GM23248 (cell line): Measurements from ENCODE around the gene PSMB3. TPM values are rescaled to one million over a fixed set of nuclear protein-coding genes. Genes with fewer than 3 reads are reported as not detected.
"Not testable (repeated sequence)": the region's sequence is repeated elsewhere in the genome, so short reads cannot be mapped to it uniquely, and the experiment has no call there.

Experiments used
- DNase-seq: peaks from one replicate; pipeline ENCODE4 v3.0.0-alpha.2; 2015
- H2AFZ ChIP-seq: fragments of 200-600 bp; sonication (generic); 2 replicates; pipeline ENCODE4 v1.6.1; 2016; ENCODE audit warnings: antibody characterized with exemption
- H3F3A ChIP-seq: fragments of 200-600 bp; sonication (generic); 2 replicates; pipeline ENCODE4 v1.6.1; 2016; ENCODE audit warnings: mild to moderate bottlenecking, antibody characterized with exemption, mixed run types; ENCODE audit not compliant: insufficient read depth
- H3K27ac ChIP-seq: fragments of 200-600 bp; sonication (generic); 2 replicates; pipeline ENCODE4 v1.5.1; 2016; ENCODE audit warnings: mild to moderate bottlenecking
- H3K27me3 ChIP-seq: fragments of 200-600 bp; sonication (generic); replicated peaks from 2 replicates; pipeline ENCODE4 v1.6.1; 2016; ENCODE audit warnings: mild to moderate bottlenecking; ENCODE audit not compliant: insufficient read depth
- H3K36me3 ChIP-seq: fragments of 200-600 bp; sonication (generic); 2 replicates; pipeline ENCODE4 v1.6.1; 2016; ENCODE audit warnings: low read depth, mild to moderate bottlenecking
- H3K4me1 ChIP-seq: fragments of 200-600 bp; sonication (generic); 2 replicates; pipeline ENCODE4 v1.6.1; 2016; ENCODE audit warnings: mild to moderate bottlenecking; ENCODE audit not compliant: insufficient read depth
- H3K4me2 ChIP-seq: fragments of 200-600 bp; sonication (generic); one replicate; pipeline ENCODE4 v1.6.1; 2016; ENCODE audit warnings: mild to moderate bottlenecking; ENCODE audit not compliant: unreplicated experiment
- H3K4me3 ChIP-seq: fragments of 200-600 bp; sonication (generic); 2 replicates; pipeline ENCODE4 v1.5.1; 2016; ENCODE audit warnings: mild to moderate bottlenecking
- H3K79me2 ChIP-seq: fragments of 200-600 bp; sonication (generic); 2 replicates; pipeline ENCODE4 v1.6.1; 2016; ENCODE audit warnings: mild to moderate bottlenecking; ENCODE audit not compliant: insufficient read depth
- H3K9ac ChIP-seq: fragments of 200-600 bp; sonication (generic); 2 replicates; pipeline ENCODE4 v1.6.1; 2016; ENCODE audit warnings: mild to moderate bottlenecking
- H3K9me2 ChIP-seq: fragments of 200-600 bp; sonication (generic); 2 replicates; pipeline ENCODE4 v1.6.1; 2016; ENCODE audit warnings: mixed run types, mild to moderate bottlenecking, moderate library complexity; ENCODE audit not compliant: insufficient read depth
- H3K9me3 ChIP-seq: fragments of 200-600 bp; sonication (generic); one replicate; pipeline ENCODE4 v1.6.1; 2017; ENCODE audit warnings: low read depth
- H4K20me1 ChIP-seq: fragments of 200-600 bp; sonication (generic); 2 replicates; pipeline ENCODE4 v1.6.0; 2016; ENCODE audit not compliant: insufficient read depth
- EZH2 ChIP-seq: fragments of 200-600 bp; sonication (generic); IDR thresholded peaks from 2 replicates; pipeline ENCODE4 v1.6.1; 2018; ENCODE audit warnings: antibody characterized with exemption, mild to moderate bottlenecking; ENCODE audit not compliant: insufficient read depth, poor library complexity, severe bottlenecking
- EZH2phosphoT487 ChIP-seq: fragments of 200-600 bp; sonication (generic); IDR thresholded peaks from 2 replicates; pipeline ENCODE4 v1.6.1; 2018; ENCODE audit warnings: antibody characterized with exemption, moderate library complexity, mild to moderate bottlenecking, low read depth; ENCODE audit not compliant: insufficient read depth
- WGBS, 2 experiments: methylation state at CpG; one replicate each; pipeline ENCODE4 v1.1.6; 2015 to 2017; ENCODE audit warnings: low lambda C conversion rate in 2 of 2, low coverage in 1 of 2; ENCODE audit errors: missing lambda C conversion rate in 2 of 2; 5-methylcytosine and 5-hydroxymethylcytosine counted together
- in situ Hi-C: fragments of 300-500 bp; cut with MboI; formaldehyde crosslinking; loops from 2 replicates; pipeline ENCODE4 v1.15.0; 2020
- polyA plus RNA-seq: library from polyadenylated mRNA; unstranded; fragments of >200 nt; fragmentation: Nextera tagmentation; extraction: Ambion mirVana; gene quantifications from 2 replicates; pipeline ENCODE4 v1.2.1, GENCODE V29; 2016
- total RNA-seq: library from RNA; depleted of rRNA; stranded (reverse); fragments of >200 nt; shearing (Covaris generic); gene quantifications from 2 replicates; pipeline ENCODE4 v1.2.3, GENCODE V29; 2014

Gene PSMB3
- total and polyA plus RNA-seq, 2 experiments from 2014 or later: 149 to 310 TPM

GRCh38 chr17:38725066-38725465 is 27.5 kb upstream of the PSMB3 start:
- Histone ChIP-seq H3K4me2 (no peak overlapping the region), H4K20me1 (no peaks in the 10 kb centered on the region), H2AFZ (no peak overlapping the region), H3K4me1 (0 out of 2 replicates have a peak, but pooled peaks cover 4% of the 10 kb centered on the region), H3K9ac (no peak overlapping the region), H3K9me2 (no peaks in the 10 kb centered on the region), H3K9me3 (no peaks in the 10 kb centered on the region), H3K36me3 (no peaks in the 10 kb centered on the region; the same call in 1 of the 2 replicates), H3F3A (peaks cover 21% of the 10 kb centered on the region), H3K79me2 (no peaks in the 10 kb centered on the region), H3K27ac (no peak overlapping the region), H3K4me3 (no peak overlapping the region), H3K27me3 (no peaks in the 10 kb centered on the region)
- in situ Hi-C loops: no loop called here
- no peak for DNase-seq
- whole genome bisulfite sequencing, 2 experiments: 75 to 79% methylated on average over 9 to 10 of the region's 10 CpGs
- TF ChIP-seq EZH2: no peak
- TF ChIP-seq EZH2phosphoT487: no peak

- WGBS, 2 experiments: 86 to 91% methylated on average over 8 of the region's 8 CpGs
Observed at GRCh38 chr17:38726145-38726544, 26.4 kb upstream of the PSMB3 start.

DNA sequence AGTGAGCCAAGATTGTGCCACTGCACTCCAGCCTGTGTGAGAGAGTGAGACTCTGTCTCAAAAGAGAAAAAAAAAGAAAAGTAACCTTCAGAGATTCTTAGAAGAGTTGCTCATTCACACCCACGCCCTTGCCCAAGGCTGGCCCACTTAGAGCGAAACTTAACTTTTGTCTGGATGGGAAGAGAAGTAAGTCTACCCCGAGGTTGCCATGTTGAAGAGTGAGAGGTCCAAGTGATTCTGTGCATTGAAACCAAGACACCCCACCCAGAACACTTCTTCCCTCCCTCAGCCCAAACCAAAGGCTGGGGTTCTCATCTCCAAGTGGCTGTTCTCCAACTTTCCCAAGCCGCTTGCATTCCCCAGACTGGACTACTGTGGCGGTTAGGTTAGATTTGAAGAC is 24.8 kb upstream of the PSMB3 start:
- H3K27ac ChIP-seq: no peak overlapping the region
- 84 to 88% methylated on average over 5 of the region's 5 CpGs for WGBS, 2 experiments
- peaks cover 10% of the 10 kb centered on the region for H3K79me2 ChIP-seq
- TF ChIP-seq EZH2: no peak
- TF ChIP-seq EZH2phosphoT487: no peak
- H3F3A ChIP-seq: peaks cover 26% of the 10 kb centered on the region
- H2AFZ ChIP-seq: no peak overlapping the region
- DNase-seq: peak; percentile 40
- no peak overlapping the region for H3K4me2 ChIP-seq
- H4K20me1 ChIP-seq: no peaks in the 10 kb centered on the region
- H3K9me2 ChIP-seq: no peaks in the 10 kb centered on the region
- no peak overlapping the region for H3K9ac ChIP-seq
- no peaks in the 10 kb centered on the region for H3K27me3 ChIP-seq
- H3K9me3 ChIP-seq: no peaks in the 10 kb centered on the region
- in situ Hi-C loops: no loop called here
- H3K36me3 ChIP-seq: no peaks in the 10 kb centered on the region
- peaks cover 18% of the 10 kb centered on the region; the same call in 1 of the 2 replicates for H3K4me1 ChIP-seq
- no peak overlapping the region for H3K4me3 ChIP-seq

More at GRCh38 chr17:38726145-38726544, 26.4 kb upstream of the PSMB3 start:
- H3K36me3 ChIP-seq, in situ Hi-C loops, H3K4me3 ChIP-seq, DNase-seq, H3K27me3 ChIP-seq, H2AFZ ChIP-seq, H3K9me2 ChIP-seq, H3K4me2 ChIP-seq, H3K79me2 ChIP-seq, H3K9me3 ChIP-seq, H4K20me1 ChIP-seq, H3K9ac ChIP-seq, H3K27ac ChIP-seq: not testable (repeated sequence)
- H3F3A ChIP-seq: peaks cover 21% of the 10 kb centered on the region
- H3K4me1 ChIP-seq: peaks cover 10% of the 10 kb centered on the region; the same call in 1 of the 2 replicates

- DNase-seq: no peak
- 69 to 71% methylated on average over 8 of the region's 8 CpGs for WGBS, 2 experiments
- no peaks in the 10 kb centered on the region for H4K20me1 ChIP-seq
- H3K4me1 ChIP-seq: peaks cover 18% of the 10 kb centered on the region; the same call in 1 of the 2 replicates
- no peak overlapping the region for H2AFZ ChIP-seq
- no peaks in the 10 kb centered on the region for H3K27me3 ChIP-seq
- no peak overlapping the region for H3K9ac ChIP-seq
- H3K36me3 ChIP-seq: no peaks in the 10 kb centered on the region
- no peak for TF ChIP-seq EZH2phosphoT487
- TF ChIP-seq EZH2: no peak
- H3K4me2 ChIP-seq: no peak overlapping the region
- H3K79me2 ChIP-seq: peaks cover 10% of the 10 kb centered on the region
- no peak overlapping the region for H3K4me3 ChIP-seq
- no peaks in the 10 kb centered on the region for H3K9me2 ChIP-seq
- H3K27ac ChIP-seq: no peak overlapping the region
- peaks cover 26% of the 10 kb centered on the region for H3F3A ChIP-seq
- H3K9me3 ChIP-seq: no peaks in the 10 kb centered on the region
- in situ Hi-C loops: no loop called here
Observed at GRCh38 chr17:38728290-38728831, 24.2 kb upstream of the PSMB3 start.

- H3K27ac ChIP-seq: peak overlapping the region; percentile 35
- H3K4me3 ChIP-seq: peak overlapping the region; percentile 99
- no peaks in the 10 kb centered on the region for H3K9me3 ChIP-seq
- H3F3A ChIP-seq: peaks cover 31% of the 10 kb centered on the region
- no peaks in the 10 kb centered on the region for H3K27me3 ChIP-seq
- H3K79me2 ChIP-seq: peaks cover 10% of the 10 kb centered on the region
- peak overlapping the region; percentile 77 for H2AFZ ChIP-seq
- H3K9ac ChIP-seq: peak overlapping the region; percentile 79
- peak overlapping the region; percentile 81 for H3K4me2 ChIP-seq
- 22 to 23% methylated on average over 14 of the region's 14 CpGs for WGBS, 2 experiments
- in situ Hi-C loops: no loop called here
- no peaks in the 10 kb centered on the region for H3K36me3 ChIP-seq
- DNase-seq: no peak
- no peaks in the 10 kb centered on the region for H4K20me1 ChIP-seq
- H3K9me2 ChIP-seq: no peaks in the 10 kb centered on the region
- peaks cover 18% of the 10 kb centered on the region; the same call in 1 of the 2 replicates for H3K4me1 ChIP-seq
- TF ChIP-seq EZH2 (no peak), EZH2phosphoT487 (no peak)
Observed at GRCh38 chr17:38729368-38729885, 23.1 kb upstream of the PSMB3 start.
